Neuronal stem cell (in vitro differentiated cells): ENCODE data around the gene COL6A1.
"Not testable (repeated sequence)": the region's sequence is repeated elsewhere in the genome, so short reads cannot be mapped to it uniquely, and the experiment has no call there.

Experiments used
- DNase-seq: peaks from one replicate; pipeline ENCODE4 v3.0.0-alpha.2; 2013; ENCODE audit warnings: low spot score
- H2AFZ ChIP-seq: one replicate; pipeline ENCODE4 v1.6.1; 2013; ENCODE audit warnings: mild to moderate bottlenecking, low read length, inconsistent platforms
- H2AK5ac ChIP-seq: 2 replicates; pipeline ENCODE4 v1.6.1; 2013; ENCODE audit warnings: low read depth, mild to moderate bottlenecking, inconsistent platforms, low read length, moderate library complexity, mixed read lengths
- H2BK120ac ChIP-seq: 2 replicates; pipeline ENCODE4 v1.6.1; 2013; ENCODE audit warnings: low read depth, mild to moderate bottlenecking, inconsistent platforms, low read length, moderate library complexity, mixed read lengths
- H2BK12ac ChIP-seq: one replicate; pipeline ENCODE4 v1.6.1; 2013; ENCODE audit warnings: low read length, inconsistent platforms
- H2BK15ac ChIP-seq: 2 replicates; pipeline ENCODE4 v1.6.1; 2013; ENCODE audit warnings: mild to moderate bottlenecking, low read length, inconsistent platforms, mixed read lengths
- H2BK5ac ChIP-seq: one replicate; pipeline ENCODE4 v1.6.1; 2013; ENCODE audit warnings: inconsistent platforms, mild to moderate bottlenecking, low read length, moderate library complexity
- H3K14ac ChIP-seq: one replicate; pipeline ENCODE4 v1.6.1; 2013; ENCODE audit warnings: low read length, inconsistent platforms
- H3K18ac ChIP-seq: 2 replicates; pipeline ENCODE4 v1.6.1; 2013; ENCODE audit warnings: low read length, inconsistent platforms
- H3K23ac ChIP-seq: 2 replicates; pipeline ENCODE4 v1.6.1; 2013; ENCODE audit warnings: low read depth, mild to moderate bottlenecking, mixed read lengths, low read length, inconsistent platforms; ENCODE audit not compliant: poor library complexity
- H3K27ac ChIP-seq: replicated peaks from 3 replicates; pipeline ENCODE4 v1.5.1; 2013; ENCODE audit warnings: low read length, inconsistent platforms
- H3K27me3 ChIP-seq, 3 experiments: 2 replicates each; pipeline ENCODE4 v1.6.1; 2013; ENCODE audit warnings: low read length in 3 of 3, mild to moderate bottlenecking in 2 of 3, inconsistent platforms in 1 of 3, low read depth in 1 of 3, mixed read lengths in 1 of 3, moderate library complexity in 1 of 3; ENCODE audit not compliant: control insufficient read depth in 3 of 3, insufficient read depth in 3 of 3
- H3K36me3 ChIP-seq, 2 donors: replicated peaks in 1 of 2; 2 replicates each; pipeline ENCODE4 v1.6.1; 2013; ENCODE audit warnings: low read length in 2 of 2; ENCODE audit not compliant: control insufficient read depth in 2 of 2, insufficient read depth in 2 of 2
- H3K4ac ChIP-seq: 2 replicates; pipeline ENCODE4 v1.6.1; 2013; ENCODE audit warnings: inconsistent platforms, mild to moderate bottlenecking, low read length, moderate library complexity
- H3K4me1 ChIP-seq, 2 donors: 1 replicate in 1 of 2; 2 replicates in 1 of 2; pipeline ENCODE4 v1.6.1; 2013; ENCODE audit warnings: low read length in 2 of 2, low read depth in 1 of 2; ENCODE audit not compliant: control insufficient read depth in 2 of 2, insufficient read depth in 1 of 2
- H3K4me2 ChIP-seq: one replicate; pipeline ENCODE4 v1.6.1; 2013; ENCODE audit warnings: mild to moderate bottlenecking, low read length, inconsistent platforms; ENCODE audit not compliant: insufficient read depth, poor library complexity, severe bottlenecking
- H3K4me3 ChIP-seq, 2 donors: 2 replicates each; pipeline ENCODE4 v1.5.1; 2013; ENCODE audit warnings: low read length in 2 of 2, mild to moderate bottlenecking in 2 of 2, inconsistent platforms in 1 of 2, moderate library complexity in 1 of 2
- H3K79me1 ChIP-seq: one replicate; pipeline ENCODE4 v1.6.1; 2013; ENCODE audit warnings: low read depth, mild to moderate bottlenecking, inconsistent platforms, low read length, moderate library complexity
- H3K9ac ChIP-seq: one replicate; pipeline ENCODE4 v1.6.1; 2013; ENCODE audit warnings: mild to moderate bottlenecking, low read depth, low read length, inconsistent platforms; ENCODE audit not compliant: poor library complexity
- H3K9me3 ChIP-seq, 2 donors: replicated peaks in 1 of 2; 2 replicates each; pipeline versions ENCODE3 to v1.6.1; 2013; ENCODE audit warnings: low read length in 2 of 2, mild to moderate bottlenecking in 2 of 2, inconsistent platforms in 1 of 2, low read depth in 1 of 2, mixed read lengths in 1 of 2, moderate library complexity in 1 of 2; ENCODE audit not compliant: control insufficient read depth in 2 of 2, insufficient read depth in 1 of 2
- H4K8ac ChIP-seq: one replicate; pipeline ENCODE4 v1.6.1; 2013; ENCODE audit warnings: low read depth, mild to moderate bottlenecking, inconsistent platforms, low read length, moderate library complexity
- H4K91ac ChIP-seq: one replicate; pipeline ENCODE4 v1.6.1; 2013; ENCODE audit warnings: low read length, low read depth, mild to moderate bottlenecking, inconsistent platforms; ENCODE audit not compliant: poor library complexity
- WGBS, 2 donors: extraction: QIAGEN DNeasy Blood & Tissue Kit; methylation state at CpG; one replicate each; pipeline ENCODE4 v1.1.7; 2013; ENCODE audit warnings: missing lambda C conversion rate in 2 of 2, mixed read lengths in 1 of 2; ENCODE audit not compliant: insufficient read length in 2 of 2, insufficient replicate concordance in 1 of 2; ENCODE audit errors: extremely low coverage in 2 of 2; 5-methylcytosine and 5-hydroxymethylcytosine counted together

COL6A1 gene

DNA sequence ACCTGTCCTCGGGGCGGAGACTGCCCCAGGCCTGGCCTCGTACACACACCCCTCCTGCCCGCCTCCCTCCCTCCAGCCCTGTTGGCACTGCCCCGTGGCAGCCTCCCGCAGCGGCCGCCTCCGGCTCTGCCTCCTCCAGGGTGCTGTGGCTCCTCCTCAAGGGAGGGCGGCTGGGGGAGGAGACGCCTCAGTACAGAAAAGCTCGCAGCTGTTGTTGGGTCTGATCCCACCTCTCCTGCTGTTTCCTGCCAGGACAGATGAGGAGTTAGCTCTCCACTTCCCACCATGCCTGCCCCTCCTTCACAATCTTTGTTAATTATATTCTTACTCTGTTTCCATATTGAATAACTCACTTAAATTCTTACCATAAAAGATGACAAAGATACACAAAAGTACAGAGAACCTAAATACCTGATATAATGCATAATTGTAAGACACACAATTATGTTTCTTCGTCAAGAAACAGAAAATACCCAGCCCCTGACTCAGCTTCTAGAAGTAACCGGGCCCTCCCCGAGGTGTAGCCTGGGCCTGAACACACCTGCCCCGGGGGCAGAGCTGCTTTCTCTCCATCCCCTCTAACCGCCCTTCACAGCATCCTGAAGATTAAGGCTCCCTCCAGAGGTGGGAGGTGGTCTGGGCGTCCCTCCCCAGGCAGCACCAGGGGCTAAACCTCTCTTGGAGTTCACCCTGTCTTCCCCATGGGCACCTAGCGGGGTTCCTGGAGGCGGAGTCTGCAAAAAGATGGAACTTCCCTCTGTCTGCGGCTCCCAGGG, 30.6 kb upstream of the COL6A1 start:
- H4K91ac ChIP-seq = no peak overlapping the region
- peak overlapping the region; percentile 76 for H2AK5ac ChIP-seq
- H3K4me2 ChIP-seq = no peak overlapping the region
- peak overlapping the region; percentile 87 for H3K18ac ChIP-seq
- H3K4ac ChIP-seq = peak overlapping the region; percentile 78
- H2BK120ac ChIP-seq = no peak overlapping the region
- H2BK15ac ChIP-seq = peak overlapping the region; percentile 94
- no peak overlapping the region for H3K4me3 ChIP-seq
- H3K36me3 ChIP-seq = no peaks in the 10 kb centered on the region
- H3K27me3 ChIP-seq = peaks cover 0 to 19% (median 0%) of the 10 kb centered on the region in 3 experiments
- H3K14ac ChIP-seq = no peak overlapping the region
- peaks cover 0 to 2% of the 10 kb centered on the region in 2 donors for H3K9me3 ChIP-seq
- no peak overlapping the region for H3K9ac ChIP-seq
- H2BK5ac ChIP-seq = no peak overlapping the region
- H2BK12ac ChIP-seq = no peak overlapping the region
- peak overlapping the region; percentile 75 for H3K23ac ChIP-seq
- no peak for DNase-seq
- H3K27ac ChIP-seq = no peak overlapping the region
- H3K79me1 ChIP-seq = peaks cover 2% of the 10 kb centered on the region
- no peak overlapping the region for H4K8ac ChIP-seq
- no CpG with 5 or more reads among the region's 21 CpGs for WGBS, 2 donors
- no peaks in the 10 kb centered on the region for H3K4me1 ChIP-seq
- peak overlapping the region; percentile 72 for H2AFZ ChIP-seq

DNA sequence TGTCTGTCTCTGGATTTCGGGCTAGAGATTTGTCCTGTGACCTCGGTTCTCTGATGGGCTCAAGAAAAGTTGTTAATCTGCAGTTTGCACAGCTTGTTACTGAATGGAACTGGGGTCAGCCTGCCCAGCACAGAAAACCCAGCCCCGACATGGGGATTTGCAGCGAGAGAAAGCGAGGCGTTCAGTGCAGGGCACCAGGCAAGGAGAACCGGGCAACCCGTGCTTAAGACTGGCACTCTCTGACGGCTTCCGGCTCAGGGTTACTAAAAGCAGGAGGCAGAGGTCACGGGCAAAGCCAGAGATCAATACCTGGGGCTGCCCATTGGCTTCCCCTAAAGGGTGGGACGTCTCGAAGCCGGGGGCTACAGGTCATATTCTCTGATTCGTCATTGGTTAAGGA, 29.9 kb upstream of the COL6A1 start:
- peaks cover 0 to 2% of the 10 kb centered on the region in 2 donors for H3K9me3 ChIP-seq
- H3K9ac ChIP-seq = no peak overlapping the region
- H2AK5ac ChIP-seq = no peak overlapping the region
- H3K36me3 ChIP-seq = no peaks in the 10 kb centered on the region
- no peak overlapping the region for H3K14ac ChIP-seq
- H2BK12ac ChIP-seq = no peak overlapping the region
- H3K4me1 ChIP-seq = no peaks in the 10 kb centered on the region
- no peak for DNase-seq
- no peak overlapping the region for H2BK120ac ChIP-seq
- WGBS, 2 donors = no CpG with 5 or more reads among the region's 15 CpGs
- no peak overlapping the region for H3K27ac ChIP-seq
- peaks cover 1% of the 10 kb centered on the region for H3K79me1 ChIP-seq
- no peak overlapping the region for H3K23ac ChIP-seq
- H3K27me3 ChIP-seq = peaks cover 0 to 19% (median 0%) of the 10 kb centered on the region in 3 experiments
- H2BK15ac ChIP-seq = no peak overlapping the region
- no peak overlapping the region for H2AFZ ChIP-seq
- H3K4ac ChIP-seq = no peak overlapping the region
- no peak overlapping the region for H4K8ac ChIP-seq
- H3K18ac ChIP-seq = no peak overlapping the region
- no peak overlapping the region for H3K4me3 ChIP-seq
- no peak overlapping the region for H2BK5ac ChIP-seq
- H4K91ac ChIP-seq = no peak overlapping the region
- H3K4me2 ChIP-seq = no peak overlapping the region

- H3K23ac ChIP-seq, H3K4ac ChIP-seq, H2AK5ac ChIP-seq, H3K14ac ChIP-seq, H2AFZ ChIP-seq, H3K79me1 ChIP-seq, H3K4me1 ChIP-seq, DNase-seq, H4K8ac ChIP-seq, H3K36me3 ChIP-seq, H3K9me3 ChIP-seq, H3K9ac ChIP-seq, H2BK12ac ChIP-seq, H3K18ac ChIP-seq, H3K27ac ChIP-seq, H2BK120ac ChIP-seq, H2BK15ac ChIP-seq, H4K91ac ChIP-seq, H2BK5ac ChIP-seq, H3K4me2 ChIP-seq, H3K4me3 ChIP-seq: not testable (repeated sequence)
- WGBS, 2 donors = no CpG with 5 or more reads among the region's 10 CpGs
- peaks cover 0 to 19% (median 0%) of the 10 kb centered on the region in 3 experiments for H3K27me3 ChIP-seq
These were observed 29.0 kb upstream of the COL6A1 start for GRCh38 chr21:45952527-45952926.

GRCh38 chr21:45952974-45953373, 28.6 kb upstream of the COL6A1 start:
- H4K8ac ChIP-seq = no peak overlapping the region
- no peak overlapping the region for H3K9ac ChIP-seq
- H2AFZ ChIP-seq = no peak overlapping the region
- WGBS, 2 donors = no CpG with 5 or more reads among the region's 11 CpGs
- H2AK5ac ChIP-seq = no peak overlapping the region
- H3K4me3 ChIP-seq = no peak overlapping the region
- H3K79me1 ChIP-seq = peaks cover 1% of the 10 kb centered on the region
- H2BK120ac ChIP-seq = no peak overlapping the region
- no peaks in the 10 kb centered on the region for H3K4me1 ChIP-seq
- no peak for DNase-seq
- no peaks in the 10 kb centered on the region for H3K9me3 ChIP-seq
- H4K91ac ChIP-seq = no peak overlapping the region
- H3K4ac ChIP-seq = no peak overlapping the region
- no peak overlapping the region for H2BK15ac ChIP-seq
- no peak overlapping the region for H3K27ac ChIP-seq
- no peak overlapping the region for H2BK12ac ChIP-seq
- H3K36me3 ChIP-seq = no peaks in the 10 kb centered on the region
- H3K18ac ChIP-seq = no peak overlapping the region
- peaks cover 0 to 19% (median 0%) of the 10 kb centered on the region in 3 experiments for H3K27me3 ChIP-seq
- no peak overlapping the region for H3K4me2 ChIP-seq
- no peak overlapping the region for H3K23ac ChIP-seq
- H2BK5ac ChIP-seq = no peak overlapping the region
- H3K14ac ChIP-seq = no peak overlapping the region
